ENCODE measurements around the gene ADD2. TPM values are rescaled to one million over a fixed set of nuclear protein-coding genes. Genes with fewer than 3 reads are reported as not detected.

Gene ADD2
- total RNA-seq, 1 experiment from 2014 or later, result 13.3 TPM

DNA sequence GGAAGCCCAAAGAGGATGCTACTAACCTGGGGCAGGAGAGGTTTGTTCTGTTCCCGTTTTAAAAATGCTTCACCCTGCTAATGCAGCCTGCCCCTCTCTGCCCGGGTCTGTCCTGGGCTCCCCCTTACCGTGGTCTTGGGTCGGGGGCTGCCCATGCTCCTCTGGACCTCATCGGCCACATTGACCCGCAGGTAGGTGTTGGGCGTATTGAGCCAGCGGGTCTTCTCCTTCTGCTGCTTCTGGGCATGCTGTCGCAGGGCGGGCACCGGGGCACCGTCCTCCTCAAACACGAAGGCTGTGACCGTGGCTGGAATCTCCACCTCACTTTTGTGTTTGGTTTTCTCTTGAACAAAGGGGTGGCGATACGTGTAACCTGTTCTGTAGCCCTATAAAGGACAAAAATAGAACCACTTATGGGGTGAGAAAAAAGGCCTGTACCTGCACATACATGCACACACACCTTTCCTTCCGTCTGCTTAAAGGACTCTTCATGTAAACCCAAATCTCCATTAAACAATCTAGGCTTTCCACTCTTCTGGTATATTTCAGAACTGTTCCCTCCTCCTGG lies 89.3 kb downstream of the ADD2 start:
- H3K36me3 ChIP-seq, result no peaks in the 10 kb centered on the region
- no peaks in the 10 kb centered on the region for H3K9me3 ChIP-seq
- no peak for DNase-seq
- no peak overlapping the region for H3K4me3 ChIP-seq
- H3K27me3 ChIP-seq, result no peaks in the 10 kb centered on the region

DNA sequence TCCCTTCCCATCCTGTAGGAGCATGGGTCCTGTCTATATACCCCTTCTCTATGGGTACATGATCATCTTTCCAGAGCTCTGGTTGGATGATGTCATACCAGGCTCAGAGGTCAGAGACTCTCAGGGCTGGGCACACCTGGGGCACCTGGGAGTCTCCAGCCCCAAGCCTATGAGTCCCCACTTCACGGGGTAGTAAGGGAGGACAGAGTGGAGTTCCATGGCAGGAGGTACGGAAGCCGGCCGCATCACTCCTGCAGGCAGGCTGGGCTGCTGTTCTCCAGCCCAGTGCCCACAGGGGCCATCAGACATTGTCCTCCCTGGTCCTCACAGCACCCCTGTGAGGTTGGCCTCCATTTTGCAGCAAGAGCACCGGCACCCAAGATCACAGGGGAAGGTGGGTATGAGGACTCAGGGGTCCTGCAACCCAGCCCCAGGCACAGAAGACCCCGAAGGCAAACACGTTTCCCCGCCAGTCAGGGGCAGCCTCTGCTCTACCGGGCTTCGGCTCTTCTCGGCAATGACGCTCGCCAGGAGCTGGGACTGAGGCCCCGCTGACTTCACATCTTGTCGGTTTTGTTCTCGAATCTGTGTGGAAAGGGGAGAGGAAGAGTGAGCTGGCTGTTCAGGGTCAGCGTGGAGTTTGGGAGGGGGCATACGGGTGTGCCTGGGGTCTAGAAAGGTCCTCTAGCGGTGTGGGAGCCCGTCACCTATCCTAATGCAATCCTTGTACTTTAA lies 91.5 kb downstream of the ADD2 start:
- Histone ChIP-seq H3K9me3 (no peaks in the 10 kb centered on the region), H3K36me3 (no peaks in the 10 kb centered on the region), H3K4me3 (no peak overlapping the region), H3K27me3 (no peaks in the 10 kb centered on the region)
- no peak for DNase-seq

DNA sequence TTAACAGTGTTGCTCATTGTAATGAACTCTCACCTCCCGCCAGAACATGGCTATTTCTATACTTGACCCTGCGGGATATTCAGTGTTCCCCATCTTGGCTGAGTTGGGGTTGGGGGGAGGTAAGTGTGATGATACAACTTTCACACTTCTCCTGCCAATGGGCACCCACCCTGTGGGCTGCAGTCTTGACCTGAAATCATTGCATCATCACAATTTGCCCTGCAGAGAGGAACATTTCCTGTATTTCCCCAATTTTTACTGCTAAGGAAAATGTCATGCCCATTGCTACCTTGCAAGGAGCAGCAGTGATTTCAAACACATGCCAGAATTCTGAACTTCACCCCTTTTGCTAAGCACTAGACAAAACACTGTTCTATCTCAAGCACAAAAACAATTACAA lies 92.1 kb downstream of the ADD2 start:
- H3K9me3 ChIP-seq, result no peaks in the 10 kb centered on the region
- no peaks in the 10 kb centered on the region for H3K36me3 ChIP-seq
- DNase-seq, result no peak
- no peak overlapping the region for H3K4me3 ChIP-seq
- no peaks in the 10 kb centered on the region for H3K27me3 ChIP-seq

DNA sequence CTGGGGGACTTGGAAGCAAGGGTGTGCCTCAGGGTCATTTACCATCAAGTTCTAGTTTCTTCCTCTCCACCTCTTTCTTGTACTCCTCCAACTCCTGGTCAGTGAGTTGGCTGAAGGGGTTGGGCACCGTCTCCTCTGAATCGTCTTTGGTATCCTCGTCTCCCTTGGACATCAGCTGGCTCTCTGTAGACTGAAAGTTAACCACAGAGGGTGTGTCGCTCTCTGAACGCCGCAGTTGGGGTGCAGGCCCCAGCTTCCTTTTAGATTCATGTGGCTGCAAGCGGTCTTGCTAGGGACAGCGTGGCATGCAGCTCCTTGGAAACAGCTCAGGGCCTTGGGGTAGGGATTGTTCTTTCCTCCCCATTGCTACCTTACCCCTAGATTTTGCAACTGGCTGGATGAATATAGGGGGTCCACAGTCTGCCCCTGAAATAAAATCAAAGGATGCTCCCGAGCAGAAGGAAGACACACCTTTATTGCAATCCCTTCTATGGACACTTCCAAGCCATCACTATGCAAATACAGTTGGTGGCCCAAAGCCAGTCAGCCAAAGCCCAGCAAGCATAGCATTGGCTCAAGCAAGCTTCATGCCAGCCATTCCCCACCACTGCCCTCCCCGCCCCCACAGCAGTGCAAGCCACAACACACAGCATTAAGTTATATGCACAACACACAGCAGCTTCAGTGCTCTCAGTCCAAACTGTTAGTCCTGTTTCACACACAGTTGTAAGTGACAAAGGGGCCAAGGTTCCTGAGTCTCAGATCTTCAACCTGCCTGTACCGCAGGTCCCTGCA lies 93.2 kb downstream of the ADD2 start:
- no peaks in the 10 kb centered on the region for H3K9me3 ChIP-seq

DNA sequence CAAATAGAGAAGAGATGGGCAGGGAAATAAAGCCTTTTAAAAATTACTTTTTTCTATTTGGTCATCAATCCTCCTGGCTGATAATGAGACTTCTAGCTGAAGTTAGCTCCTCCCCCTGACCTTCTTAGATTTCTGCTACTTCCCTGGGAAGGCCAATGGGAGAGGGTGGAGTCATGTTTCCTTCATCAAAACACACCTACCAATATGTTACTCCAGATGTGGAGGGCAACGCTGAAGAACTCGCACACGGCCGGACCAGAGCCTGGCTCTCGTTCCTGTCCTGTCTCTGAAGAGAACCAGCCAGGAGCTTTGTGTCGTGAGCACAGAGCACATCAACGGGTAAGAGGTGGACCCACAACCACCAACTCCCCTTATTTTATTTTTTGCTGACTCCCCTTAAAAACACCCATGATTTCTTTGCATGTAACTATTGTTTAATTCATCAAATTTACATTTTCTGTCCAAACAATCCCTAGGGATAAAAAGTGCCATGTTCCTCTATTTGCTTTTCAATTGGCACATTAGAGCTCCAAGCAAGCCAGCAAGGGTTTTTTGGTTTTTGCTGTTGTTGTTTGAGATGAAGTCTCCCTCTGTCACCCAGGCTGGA lies 94.9 kb downstream of the ADD2 start:
- Histone ChIP-seq H3K9me3 (no peaks in the 10 kb centered on the region), H3K36me3 (no peaks in the 10 kb centered on the region), H3K4me3 (no peak overlapping the region), H3K27me3 (no peaks in the 10 kb centered on the region)
- DNase-seq, result no peak

More for the DNA sequence above, 93.2 kb downstream of the ADD2 start:
- no peaks in the 10 kb centered on the region for H3K27me3 ChIP-seq
- H3K4me3 ChIP-seq, result no peak overlapping the region
- no peaks in the 10 kb centered on the region for H3K36me3 ChIP-seq
- DNase-seq, result no peak

DNA sequence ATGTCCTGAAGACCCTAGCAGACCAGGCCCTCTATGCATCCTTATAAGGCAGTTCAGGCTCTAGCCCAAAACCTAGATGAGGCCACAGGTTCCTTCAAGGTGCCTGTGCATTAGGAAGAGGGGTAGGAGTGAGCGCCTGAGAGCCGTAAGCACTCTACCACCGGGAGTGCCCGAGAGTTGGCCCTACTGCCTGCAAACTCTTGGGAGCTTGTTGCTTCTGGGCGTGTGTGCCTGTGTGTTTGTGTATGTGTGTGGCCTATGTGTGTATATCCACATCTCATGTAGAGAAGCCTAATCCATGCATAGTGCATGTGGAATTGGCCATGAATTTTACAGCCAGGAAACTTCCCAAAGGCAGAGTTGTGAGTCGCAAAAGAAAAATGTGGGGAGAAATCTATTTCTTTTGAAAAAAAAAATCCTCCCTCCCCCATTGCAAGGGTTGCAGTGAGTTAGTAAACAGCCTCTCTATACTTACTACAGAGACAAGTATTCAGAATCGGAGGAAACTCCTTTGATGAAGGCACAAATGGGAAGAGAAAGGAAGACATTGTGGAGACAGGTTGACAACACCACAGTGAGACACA lies 96.8 kb downstream of the ADD2 start:
- no peak for DNase-seq
- no peak overlapping the region for H3K4me3 ChIP-seq
- no peaks in the 10 kb centered on the region for H3K36me3 ChIP-seq
- H3K9me3 ChIP-seq, result no peaks in the 10 kb centered on the region
- H3K27me3 ChIP-seq, result no peaks in the 10 kb centered on the region

DNA sequence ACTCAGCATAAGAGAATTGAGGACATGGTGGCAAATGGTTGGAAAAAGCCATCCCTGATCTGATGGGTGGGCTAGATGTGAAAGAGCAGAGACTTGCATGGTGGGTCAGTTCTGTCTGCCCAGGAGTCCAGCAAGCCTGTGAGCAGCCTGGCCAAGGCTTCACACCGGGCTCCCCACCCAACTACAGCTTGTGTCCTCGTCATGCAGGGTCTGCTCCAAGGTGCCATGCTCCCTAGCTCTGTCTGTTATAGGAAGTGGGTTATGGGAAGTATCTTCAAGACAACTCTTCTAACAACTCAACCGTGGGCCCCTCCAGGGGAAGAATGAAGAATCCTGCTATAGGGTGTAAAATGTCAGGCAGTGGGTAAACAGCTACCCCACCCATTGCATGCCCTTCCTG lies 97.4 kb downstream of the ADD2 start:
- no peaks in the 10 kb centered on the region for H3K9me3 ChIP-seq
- no peak for DNase-seq

DNA sequence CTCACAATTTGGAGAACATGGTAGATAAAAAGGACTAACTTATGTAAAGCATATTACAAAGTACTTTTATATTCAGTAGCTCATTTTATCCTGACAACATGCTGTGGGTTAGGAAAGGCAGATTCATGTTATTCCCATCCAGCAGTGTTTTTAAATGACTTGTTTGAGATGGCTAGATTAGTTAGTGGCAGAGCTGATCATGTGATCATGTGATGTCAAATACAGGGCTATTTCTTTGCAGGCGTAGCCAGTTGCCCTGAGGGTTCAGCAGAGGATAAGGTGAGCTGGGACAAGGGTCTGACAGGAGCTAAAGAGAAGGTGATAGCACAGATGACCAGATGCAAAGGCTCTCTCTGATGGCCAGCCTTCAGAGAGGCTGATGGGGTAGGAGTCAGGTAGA lies 97.8 kb downstream of the ADD2 start:
- Histone ChIP-seq H3K36me3 (no peaks in the 10 kb centered on the region), H3K4me3 (no peak overlapping the region), H3K27me3 (no peaks in the 10 kb centered on the region), H3K9me3 (no peaks in the 10 kb centered on the region)
- DNase-seq, result no peak

More for the DNA sequence above, 97.4 kb downstream of the ADD2 start:
- H3K36me3 ChIP-seq, result no peaks in the 10 kb centered on the region
- H3K4me3 ChIP-seq, result no peak overlapping the region
- no peaks in the 10 kb centered on the region for H3K27me3 ChIP-seq

DNA sequence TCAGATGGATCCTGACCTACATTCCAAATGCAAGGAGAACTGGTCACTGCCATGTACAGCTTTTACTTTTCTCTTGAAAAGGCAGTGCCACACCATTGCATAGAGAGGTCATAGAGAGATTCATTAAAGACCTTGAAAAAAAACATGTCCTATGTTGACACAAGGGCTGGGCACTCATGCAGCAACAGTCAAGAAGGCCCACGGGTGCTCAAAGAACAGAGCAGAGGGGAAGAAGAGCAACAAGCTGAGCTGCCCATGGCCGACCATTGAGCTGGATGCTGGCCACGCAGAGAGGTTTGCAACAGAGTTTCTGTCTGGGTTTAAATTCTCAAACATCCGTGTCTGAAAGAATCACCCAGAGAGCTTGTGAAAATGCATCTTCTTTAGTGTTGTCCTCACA lies 99.1 kb downstream of the ADD2 start:
- no peaks in the 10 kb centered on the region for H3K9me3 ChIP-seq

DNA sequence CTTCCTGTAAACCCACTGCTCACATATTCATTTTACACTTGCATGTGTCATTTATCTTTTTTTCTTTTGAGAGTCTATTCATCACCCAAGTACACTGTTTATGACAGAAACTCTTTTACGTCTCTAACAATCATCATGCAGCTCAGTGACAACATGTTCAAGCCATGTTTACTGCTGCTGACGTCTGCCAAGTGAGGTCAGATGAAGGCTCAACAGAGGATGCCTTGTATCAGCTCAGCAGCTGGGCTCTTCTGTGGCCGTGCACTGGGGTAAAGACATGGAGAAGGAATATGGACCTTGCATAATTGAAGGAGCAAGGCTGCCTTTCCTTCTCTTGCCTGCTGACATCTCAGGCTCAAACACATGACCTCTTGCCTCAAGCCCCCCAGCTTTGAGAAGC lies 99.6 kb downstream of the ADD2 start:
- Histone ChIP-seq H3K4me3 (no peak overlapping the region), H3K27me3 (no peaks in the 10 kb centered on the region), H3K9me3 (no peaks in the 10 kb centered on the region), H3K36me3 (no peaks in the 10 kb centered on the region)
- no peak for DNase-seq

More for the DNA sequence above, 99.1 kb downstream of the ADD2 start:
- Histone ChIP-seq H3K4me3 (no peak overlapping the region), H3K27me3 (no peaks in the 10 kb centered on the region), H3K36me3 (no peaks in the 10 kb centered on the region)
- no peak for DNase-seq

DNA sequence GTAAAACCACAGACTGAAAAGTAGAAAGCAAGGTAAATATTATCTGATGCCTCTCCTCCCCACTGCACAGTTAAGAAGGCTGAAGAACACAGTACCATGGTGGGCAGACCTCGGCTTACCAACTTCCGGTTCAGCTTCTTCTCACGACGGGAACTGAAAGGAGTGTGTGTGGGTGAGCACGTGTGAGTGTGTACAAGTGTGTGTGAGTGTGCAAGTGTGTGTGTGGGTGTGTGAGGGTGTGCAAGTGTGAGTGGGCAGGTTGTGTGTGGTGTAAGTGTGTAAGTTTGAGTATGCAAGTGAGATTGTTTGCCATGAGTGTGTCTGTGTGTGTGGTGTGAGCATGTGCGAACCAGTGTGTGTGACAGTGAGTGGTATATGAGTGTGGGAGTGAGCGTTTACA lies 103.5 kb downstream of the ADD2 start:
- DNase-seq, result no peak
- H3K36me3 ChIP-seq, result no peaks in the 10 kb centered on the region

DNA sequence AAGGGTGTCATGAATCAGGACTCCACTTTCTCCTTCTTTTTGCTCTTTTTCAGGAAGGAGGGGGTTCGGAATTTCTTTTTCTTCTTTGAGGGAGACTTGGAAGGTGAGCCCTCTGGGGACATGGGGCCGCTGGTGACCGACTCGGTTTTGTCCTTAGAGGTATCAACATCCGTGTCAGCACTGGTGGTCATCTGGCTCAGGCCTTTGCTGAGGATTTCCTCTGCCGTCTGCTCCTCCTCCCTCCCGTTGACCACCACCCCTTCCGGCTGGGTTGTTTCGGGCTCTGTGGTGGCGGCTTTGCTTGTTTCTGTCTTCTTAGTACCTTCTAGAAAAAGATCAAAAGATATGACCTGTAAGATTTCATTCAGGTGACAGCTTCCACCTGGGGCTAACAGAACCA lies 104.6 kb downstream of the ADD2 start:
- Histone ChIP-seq H3K36me3 (no peaks in the 10 kb centered on the region), H3K27me3 (no peaks in the 10 kb centered on the region)

More for the DNA sequence above, 103.5 kb downstream of the ADD2 start:
- no peaks in the 10 kb centered on the region for H3K27me3 ChIP-seq
- no peaks in the 10 kb centered on the region for H3K9me3 ChIP-seq
- H3K4me3 ChIP-seq, result no peak overlapping the region

DNA sequence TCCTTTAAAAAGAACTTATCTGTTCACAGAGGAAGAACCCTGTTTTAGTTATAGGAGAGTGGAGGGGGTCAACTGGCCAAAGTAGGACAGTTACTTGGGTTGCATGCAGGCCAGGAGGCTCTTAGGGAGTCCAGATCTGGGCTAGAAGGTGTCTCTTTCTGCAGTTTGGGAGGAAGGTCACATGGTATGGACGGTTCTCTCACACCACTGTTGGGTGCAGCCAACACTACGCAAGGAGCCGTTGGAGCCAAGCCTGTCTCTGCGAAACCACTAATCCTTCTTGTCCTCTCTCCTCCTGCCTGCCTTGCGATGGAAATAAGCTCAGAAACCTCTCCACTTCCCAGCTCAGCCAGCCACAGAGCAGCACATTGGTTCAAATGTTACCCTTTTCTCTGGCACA lies 108.4 kb downstream of the ADD2 start:
- Histone ChIP-seq H3K9me3 (no peaks in the 10 kb centered on the region), H3K4me3 (no peak overlapping the region), H3K36me3 (no peaks in the 10 kb centered on the region), H3K27me3 (no peaks in the 10 kb centered on the region)
- no peak for DNase-seq

More for the DNA sequence above, 104.6 kb downstream of the ADD2 start:
- DNase-seq, result no peak
- Histone ChIP-seq H3K9me3 (no peaks in the 10 kb centered on the region), H3K4me3 (no peak overlapping the region)

DNA sequence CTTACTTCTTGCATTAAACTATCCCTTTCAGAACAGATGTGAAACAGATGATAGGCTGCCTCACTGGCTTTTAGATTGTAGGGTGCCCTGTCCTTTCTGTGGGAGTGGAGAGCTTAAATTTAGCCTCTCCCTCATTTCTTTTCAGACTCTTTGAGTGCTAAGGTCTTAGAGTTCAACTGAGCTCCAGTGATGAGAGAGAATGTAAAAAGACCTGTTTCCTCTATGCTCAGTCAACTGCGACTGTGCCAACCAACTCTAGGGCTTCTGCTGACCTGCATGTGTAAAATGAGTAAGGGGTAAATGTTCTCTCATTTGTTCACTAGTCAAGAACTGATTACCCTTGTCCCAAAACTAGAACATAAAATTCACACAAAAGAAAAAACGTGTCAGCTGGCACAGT lies 109.5 kb downstream of the ADD2 start:
- no peaks in the 10 kb centered on the region for H3K36me3 ChIP-seq
- DNase-seq, result no peak
- no peak overlapping the region for H3K4me3 ChIP-seq
- H3K27me3 ChIP-seq, result peaks cover 3% of the 10 kb centered on the region; the same call in 1 of the 2 replicates
- no peaks in the 10 kb centered on the region for H3K9me3 ChIP-seq

DNA sequence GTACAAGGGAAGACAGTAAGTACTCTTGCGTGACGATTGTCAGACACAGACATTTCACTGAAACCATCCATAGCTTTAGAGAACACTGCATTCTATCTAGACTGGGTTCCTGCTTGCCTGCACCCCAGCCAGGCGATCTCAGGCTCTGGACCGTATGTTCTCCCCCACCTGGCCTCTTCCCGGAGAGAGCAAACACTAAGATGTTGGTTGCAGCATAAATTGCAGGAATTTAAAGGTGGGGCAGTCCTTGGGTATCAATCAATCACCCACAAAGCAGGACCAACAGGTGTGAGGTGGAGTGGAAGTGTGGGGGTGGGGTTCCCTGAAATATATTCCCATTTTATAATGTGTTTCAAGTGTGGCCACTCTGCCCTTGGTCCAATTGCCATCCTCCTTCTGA lies 110.8 kb downstream of the ADD2 start:
- no peaks in the 10 kb centered on the region for H3K36me3 ChIP-seq
- H3K4me3 ChIP-seq, result no peak overlapping the region
- peaks cover 4% of the 10 kb centered on the region; the same call in 1 of the 2 replicates for H3K27me3 ChIP-seq
- no peaks in the 10 kb centered on the region for H3K9me3 ChIP-seq
- no peak for DNase-seq

DNA sequence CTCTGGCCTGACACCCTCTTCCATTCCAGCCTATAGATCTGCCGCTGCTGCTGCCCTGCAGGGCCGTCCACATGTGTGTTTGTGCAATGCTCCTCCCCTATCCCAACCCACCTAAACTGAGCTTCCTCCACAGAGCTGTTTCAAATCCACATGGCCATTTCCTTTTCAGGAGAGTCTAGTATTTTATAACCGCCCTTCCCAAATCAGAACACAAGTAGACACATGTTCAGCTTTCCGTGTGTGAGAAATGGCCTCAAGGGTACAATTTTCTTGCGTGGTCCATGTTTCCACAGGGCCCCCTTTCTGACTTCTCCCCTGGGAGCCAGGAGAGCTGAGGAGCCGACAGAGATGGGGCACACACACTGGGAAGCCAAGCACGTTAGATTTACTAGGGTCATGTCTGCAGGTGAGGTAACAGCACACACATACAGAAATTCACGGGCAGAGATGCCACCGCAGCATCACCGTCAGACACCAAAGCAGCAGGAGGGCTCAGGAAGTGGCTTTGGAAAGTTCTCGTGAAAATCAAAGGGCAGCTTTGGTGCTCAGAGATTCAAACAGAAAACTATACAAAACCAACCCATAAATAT lies 111.5 kb downstream of the ADD2 start:
- H3K9me3 ChIP-seq, result no peaks in the 10 kb centered on the region
- no peak for DNase-seq
- H3K27me3 ChIP-seq, result peaks cover 4% of the 10 kb centered on the region; the same call in 1 of the 2 replicates
- no peaks in the 10 kb centered on the region for H3K36me3 ChIP-seq
- no peak overlapping the region for H3K4me3 ChIP-seq
